Measurements from ENCODE around the gene FGFR3. TPM values are rescaled to one million over a fixed set of nuclear protein-coding genes. Genes with fewer than 3 reads are reported as not detected.

Gene FGFR3
- total and polyA plus RNA-seq, 9 of the 15 experiments (the other 6 are each of a cell fraction or from before 2014, with no cell fraction given), result 1.2 to 60.4 (median 12.7) TPM

DNA sequence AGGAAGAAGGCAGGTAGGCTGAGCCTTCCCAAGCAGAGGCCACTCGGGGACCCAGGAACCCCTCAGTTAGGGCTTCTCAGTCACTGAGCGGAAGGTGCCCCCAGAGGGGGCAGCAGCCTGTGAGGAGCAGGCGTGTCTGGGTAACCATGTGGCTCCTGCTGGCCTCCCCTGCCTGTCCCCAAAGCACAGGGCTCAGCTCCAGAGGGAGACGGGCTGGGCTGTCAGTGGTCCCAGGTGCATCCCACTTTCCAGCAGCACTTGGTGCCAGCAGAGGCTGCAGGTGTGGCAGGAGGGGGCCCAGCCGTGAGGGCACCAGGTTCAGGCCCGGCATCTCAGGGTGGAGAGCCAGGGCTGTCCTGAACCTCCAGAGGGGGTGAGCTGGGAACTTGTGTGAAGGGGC lies 49.1 kb upstream of the FGFR3 start (continued):
- TF ChIP-seq GABPB2 (CRISPR knock-in tag; conservative IDR thresholded peaks at IDR 0.05) (no peak), SUPT5H (IDR thresholded peaks at IDR 0.05) (0 out of 2 replicates have a peak, but pooled peaks have one; percentile 1), SMC3 (conservative IDR thresholded peaks at IDR 0.05; ENCODE audit: insufficient read depth, low read depth, low read length) (no peak), ZNF347 (CRISPR knock-in tag; IDR thresholded peaks at IDR 0.05; ENCODE audit: low read depth) (no peak), FUS (optimal IDR thresholded peaks at IDR 0.05; ENCODE audit: low read depth, low read length) (no peak), HNRNPL (IDR thresholded peaks at IDR 0.05; ENCODE audit: low read depth, low read length) (no peak), ZNF324 (CRISPR knock-in tag; IDR thresholded peaks at IDR 0.05) (no peak), POLR2AphosphoS5 (IDR thresholded peaks at IDR 0.05; ENCODE audit: control insufficient read depth, insufficient read depth, low read depth, low read length) (peak; percentile 23; the same call in 1 of the 2 replicates)

DNA sequence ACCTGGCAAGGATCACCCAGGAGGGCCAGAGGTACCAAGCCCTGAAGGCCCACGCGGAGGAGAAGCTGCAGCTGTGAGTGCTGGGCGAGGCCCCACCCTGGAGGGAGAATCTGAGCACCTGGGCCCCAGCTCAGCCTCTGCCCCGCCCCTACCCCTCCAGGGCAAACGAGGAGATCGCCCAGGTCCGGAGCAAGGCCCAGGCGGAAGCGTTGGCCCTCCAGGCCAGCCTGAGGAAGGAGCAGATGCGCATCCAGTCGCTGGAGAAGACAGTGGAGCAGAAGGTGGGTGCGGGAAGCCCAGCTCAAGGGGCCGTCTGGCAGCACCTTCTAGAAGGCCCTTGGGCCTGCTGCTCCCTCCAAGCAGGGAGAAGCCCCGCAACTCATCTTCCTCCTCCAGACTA lies 48.5 kb upstream of the FGFR3 start:
- in situ Hi-C loops (cut with MboI), result loop anchor here (5.0 kb wide), 2 partner anchors 68 to 148 kb away; no protein-coding TSS in a partner anchor
- WGBS (ENCODE audit: insufficient coverage, low coverage, missing lambda C conversion rate), result 81% methylated on average over 12 of the region's 14 CpGs
- Histone ChIP-seq H3K9me1 (ENCODE audit: control insufficient read depth, insufficient read depth, low read length) (no peaks in the 10 kb centered on the region), H3K9ac (ENCODE audit: insufficient read depth in 1 of 2, low read depth in 2 of 2, low read length in 2 of 2) (peak overlapping the region in 1 of 2 experiments; percentile 13; a peak in 1 of 4 replicates), H2AFZ (ENCODE audit: low read depth, low read length) (no peak overlapping the region), H3K4me1 (replicated peaks in 1 of 2; ENCODE audit: control insufficient read depth in 2 of 2, insufficient read depth in 2 of 2, low read length in 2 of 2) (peaks cover 0 to 60% of the 10 kb centered on the region in 2 experiments; a peak in 2 of 5 replicates), H3K9me3 (replicated peaks; ENCODE audit: control insufficient read depth, insufficient read depth, low read depth, low read length) (no peaks in the 10 kb centered on the region), H3K27ac (ENCODE audit: extremely low read depth, low read depth, low read length) (no peak overlapping the region), H3K27me3 (ENCODE audit: control insufficient read depth in 2 of 2, insufficient read depth in 2 of 2, low read length in 2 of 2) (no peaks in the 10 kb centered on the region), H3K36me3 (ENCODE audit: control insufficient read depth, insufficient read depth, low read length) (peaks cover 54% of the 10 kb centered on the region; the same call in 2 of the 3 replicates), H4K20me1 (replicated peaks; ENCODE audit: control insufficient read depth, insufficient read depth, low read length) (no peaks in the 10 kb centered on the region), H3K4me2 (ENCODE audit: insufficient read depth, low read length) (no peak overlapping the region), H3K4me3 (no peak overlapping the region), H3K79me2 (ENCODE audit: control insufficient read depth, insufficient read depth, low read length) (no peaks in the 10 kb centered on the region)
- DNase-seq (ENCODE audit: extremely low read depth in 1 of 4, low spot score in 3 of 4), result no peak
- no peak for FAIRE-seq
- intact Hi-C loops (cut with micrococcal nuclease), result no loop called here
- no TSS peak for BruUV-seq (replicated peaks)
- TF ChIP-seq, protein P1, sequence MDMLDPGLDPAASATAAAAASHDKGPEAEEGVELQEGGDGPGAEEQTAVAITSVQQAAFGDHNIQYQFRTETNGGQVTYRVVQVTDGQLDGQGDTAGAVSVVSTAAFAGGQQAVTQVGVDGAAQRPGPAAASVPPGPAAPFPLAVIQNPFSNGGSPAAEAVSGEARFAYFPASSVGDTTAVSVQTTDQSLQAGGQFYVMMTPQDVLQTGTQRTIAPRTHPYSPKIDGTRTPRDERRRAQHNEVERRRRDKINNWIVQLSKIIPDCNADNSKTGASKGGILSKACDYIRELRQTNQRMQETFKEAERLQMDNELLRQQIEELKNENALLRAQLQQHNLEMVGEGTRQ (CRISPR knock-in tag; IDR thresholded peaks at IDR 0.05), result no peak
- TF ChIP-seq EHMT2 (IDR thresholded peaks at IDR 0.05), result no peak
- TF ChIP-seq POLR2H (tag; IDR thresholded peaks at IDR 0.05; ENCODE audit: low read depth), result no peak
- no peak for TF ChIP-seq ETV6 (IDR thresholded peaks at IDR 0.05; ENCODE audit: borderline replicate concordance in 1 of 2, low read depth in 2 of 2, low read length in 1 of 2)
- no peak for TF ChIP-seq ETV6 (CRISPR knock-in tag; IDR thresholded peaks at IDR 0.05; ENCODE audit: borderline replicate concordance)
- ChIA-PET POLR2A (interaction anchor here (0.6 to 1.4 kb wide), 5 partner anchors 12 to 970 kb away, joined by 3 to 4 read pairs (median 3); partner anchors contain the start of gene CFAP99), CTCF (ENCODE audit: low intra/inter-chr PET ratio) (interaction anchor here (6.2 kb wide), 1 partner anchor 65 kb away, joined by 94 read pairs; no protein-coding TSS in a partner anchor)
- ATAC-seq, result no peak
